GM12892 (cell line): ENCODE measurements around the gene BMP6.

ENCODE experiments used
- POLR2A ChIP-seq: IDR thresholded peaks from 2 replicates; pipeline ENCODE4 v1.6.1; 2011; ENCODE audit warnings: low read depth, low read length, control low read depth
- POLR2AphosphoS5 ChIP-seq: IDR thresholded peaks from 2 replicates; pipeline ENCODE4 v1.6.1; 2011; ENCODE audit warnings: low read depth, low read length, control low read depth

DNA sequence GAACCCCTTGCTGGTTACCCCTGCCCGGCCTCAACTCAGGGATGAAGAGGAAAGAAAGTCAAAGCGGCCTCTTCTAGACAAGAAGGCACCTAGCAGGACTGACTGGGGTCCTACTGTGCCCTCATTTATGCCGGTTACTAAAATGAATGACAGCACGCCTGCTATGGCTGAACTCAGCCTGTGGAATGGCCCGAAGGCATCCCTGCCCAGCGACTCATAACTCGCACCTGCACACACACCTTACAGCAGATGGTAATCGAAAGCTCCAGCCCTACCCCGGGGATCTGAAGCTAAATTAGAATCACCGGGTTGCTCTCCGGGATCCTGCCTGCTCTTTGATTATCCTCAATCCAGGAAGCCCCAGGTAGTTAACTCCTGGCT lies 185.4 kb downstream of the BMP6 start:
- no peak for TF ChIP-seq POLR2A
- TF ChIP-seq POLR2AphosphoS5: no peak
